HepG2 (cell line): ENCODE measurements around the gene SIRT7. TPM values are rescaled to one million over a fixed set of nuclear protein-coding genes. Genes with fewer than 3 reads are reported as not detected.

Source experiments
- ATF7-NPFF ChIP-seq: sonication (generic); formaldehyde crosslinking; IDR thresholded peaks from 2 replicates; pipeline ENCODE4 v1.8.1; 2023; ENCODE audit warnings: mild to moderate bottlenecking, low read depth, missing genetic modification reagents, moderate library complexity
- KMT2A ChIP-seq: sonication (generic); formaldehyde crosslinking; IDR thresholded peaks from 2 replicates; pipeline ENCODE4 v1.4.0; 2020; ENCODE audit warnings: missing genetic modification reagents
- YY1 ChIP-seq: IDR thresholded peaks from 2 replicates; pipeline ENCODE4 v1.6.1; 2011; ENCODE audit warnings: low read length, low read depth, moderate library complexity, mild to moderate bottlenecking; ENCODE audit not compliant: insufficient read depth, insufficient replicate concordance
- ZNF33A ChIP-seq: sonication (generic); formaldehyde crosslinking; IDR thresholded peaks from 2 replicates; pipeline ENCODE4 v1.5.1; 2020; ENCODE audit warnings: missing genetic modification reagents, mild to moderate bottlenecking, moderate library complexity, borderline replicate concordance
- polyA plus RNA-seq, 8 experiments: library from polyadenylated mRNA; depleted of rRNA in 3 of 8; stranded (reverse) in 7 of 8; unstranded in 1 of 8; fragments of >200 nt; fragmentation: Illumina TruSeq in 4 of 8; extraction: Trizol in 4 of 8; gene quantifications; 2 replicates each; pipeline versions ENCODE4 v1.2.1 to v1.2.3, GENCODE V29; 2011 to 2016; ENCODE audit warnings: low read depth in 4 of 8, missing spikeins in 1 of 8, mixed read lengths in 1 of 8; ENCODE audit not compliant: insufficient read depth in 1 of 8
- total RNA-seq, 5 experiments: library from RNA; depleted of rRNA; stranded (reverse); fragments of >200 nt; fragmentation: Illumina TruSeq; extraction: Trizol; gene quantifications; 2 replicates each; pipeline ENCODE4 v1.2.3, GENCODE V29; 2016; ENCODE audit warnings: low read depth in 1 of 5
- TF ChIP-seq, protein P1 (sequence below): sonication (generic); formaldehyde crosslinking; IDR thresholded peaks from 2 replicates; pipeline ENCODE4 v1.4.0; 2020; ENCODE audit warnings: mild to moderate bottlenecking, missing genetic modification reagents
- TF ChIP-seq, protein P2 (sequence below): IDR thresholded peaks from 2 replicates; pipeline ENCODE4 v1.6.1; 2016; ENCODE audit warnings: mild to moderate bottlenecking
- TF ChIP-seq, protein P3 (sequence below): sonication (generic); formaldehyde crosslinking; IDR thresholded peaks from 2 replicates; pipeline ENCODE4 v1.4.0; 2020; ENCODE audit warnings: mild to moderate bottlenecking, missing genetic modification reagents
- TF ChIP-seq, protein P4 (sequence below): IDR thresholded peaks from 2 replicates; pipeline ENCODE4 v1.6.1; 2016; ENCODE audit warnings: mild to moderate bottlenecking, missing biosample characterization, missing genetic modification reagents
- TF ChIP-seq, protein P5 (sequence below): sonication (generic); formaldehyde crosslinking; IDR thresholded peaks from 2 replicates; pipeline ENCODE4 v1.9.0; 2021; ENCODE audit warnings: missing genetic modification reagents, borderline replicate concordance
- TF ChIP-seq, protein P6 (sequence below): sonication (generic); formaldehyde crosslinking; IDR thresholded peaks from 2 replicates; pipeline ENCODE4 v1.5.1; 2020; ENCODE audit warnings: mild to moderate bottlenecking, missing genetic modification reagents
- TF ChIP-seq, protein P7 (sequence below), 2 experiments: sonication (generic) in 1 of 2; formaldehyde crosslinking in 1 of 2; IDR thresholded peaks; 2 replicates each; pipeline versions ENCODE4 v1.5.1 to v1.6.1; 2011 to 2020; ENCODE audit warnings: borderline replicate concordance in 1 of 2, low read depth in 1 of 2, low read length in 1 of 2, mild to moderate bottlenecking in 1 of 2, missing genetic modification reagents in 1 of 2, moderate library complexity in 1 of 2

SIRT7 gene
- total and polyA plus RNA-seq, 2 of the 13 experiments (the other 11 are each of a cell fraction or from before 2014, with no cell fraction given), result 8.3 to 24.8 TPM

DNA sequence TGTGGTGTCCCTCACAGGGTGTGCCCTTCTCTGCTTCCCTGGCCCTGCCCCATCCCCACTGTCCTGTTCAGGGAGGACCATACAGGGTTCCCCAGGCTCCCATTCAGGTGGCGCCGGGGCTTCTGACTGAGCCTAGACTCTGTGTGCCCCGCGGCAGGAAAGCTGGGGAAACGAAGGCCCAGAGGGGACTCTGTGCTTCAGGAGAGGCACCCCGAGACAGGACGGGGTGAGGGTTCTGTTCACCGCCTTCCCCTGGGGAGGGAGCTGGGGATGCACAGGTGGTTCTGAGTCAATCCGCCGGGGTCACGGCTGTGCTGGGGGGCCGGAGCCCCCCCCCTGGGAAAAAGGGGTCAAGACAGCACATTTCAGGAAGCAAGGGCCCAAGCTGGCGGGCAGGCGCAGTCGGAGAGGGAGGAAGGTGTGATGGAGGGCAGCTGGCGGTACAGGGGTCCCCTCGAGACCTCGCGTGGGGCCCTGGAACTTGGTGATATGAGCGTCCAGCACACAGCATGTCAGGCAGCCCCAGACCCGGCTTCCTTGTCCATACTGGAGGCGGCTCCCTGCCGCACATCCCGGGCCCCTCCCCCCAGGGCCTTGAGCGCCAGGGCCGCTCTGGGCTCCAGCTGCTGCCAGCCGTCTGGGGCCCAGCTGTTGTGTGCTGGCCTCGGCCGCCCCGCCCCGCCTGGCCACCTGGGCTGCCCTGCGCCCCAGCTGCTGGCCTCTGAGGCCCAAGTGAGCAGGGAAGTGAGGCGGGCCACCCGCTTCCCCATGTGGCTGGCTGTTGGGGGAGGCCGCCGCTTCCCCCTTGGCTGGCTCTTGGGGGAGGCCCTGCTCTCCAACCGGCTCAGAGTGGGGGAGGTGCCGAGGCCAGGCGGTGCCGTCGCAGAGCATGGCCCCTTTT, 48.6 kb upstream of the SIRT7 start (continued):
- TF ChIP-seq YY1 (peak; percentile 70), ATF7-NPFF (CRISPR knock-in tag) (peak; percentile 91), ZNF33A (0 out of 2 replicates have a peak, but pooled peaks have one; percentile 44), KMT2A (CRISPR knock-in tag) (peak; percentile 56; the same call in 1 of the 2 replicates)
- TF ChIP-seq, protein P1, sequence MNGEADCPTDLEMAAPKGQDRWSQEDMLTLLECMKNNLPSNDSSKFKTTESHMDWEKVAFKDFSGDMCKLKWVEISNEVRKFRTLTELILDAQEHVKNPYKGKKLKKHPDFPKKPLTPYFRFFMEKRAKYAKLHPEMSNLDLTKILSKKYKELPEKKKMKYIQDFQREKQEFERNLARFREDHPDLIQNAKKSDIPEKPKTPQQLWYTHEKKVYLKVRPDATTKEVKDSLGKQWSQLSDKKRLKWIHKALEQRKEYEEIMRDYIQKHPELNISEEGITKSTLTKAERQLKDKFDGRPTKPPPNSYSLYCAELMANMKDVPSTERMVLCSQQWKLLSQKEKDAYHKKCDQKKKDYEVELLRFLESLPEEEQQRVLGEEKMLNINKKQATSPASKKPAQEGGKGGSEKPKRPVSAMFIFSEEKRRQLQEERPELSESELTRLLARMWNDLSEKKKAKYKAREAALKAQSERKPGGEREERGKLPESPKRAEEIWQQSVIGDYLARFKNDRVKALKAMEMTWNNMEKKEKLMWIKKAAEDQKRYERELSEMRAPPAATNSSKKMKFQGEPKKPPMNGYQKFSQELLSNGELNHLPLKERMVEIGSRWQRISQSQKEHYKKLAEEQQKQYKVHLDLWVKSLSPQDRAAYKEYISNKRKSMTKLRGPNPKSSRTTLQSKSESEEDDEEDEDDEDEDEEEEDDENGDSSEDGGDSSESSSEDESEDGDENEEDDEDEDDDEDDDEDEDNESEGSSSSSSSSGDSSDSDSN (CRISPR knock-in tag), result peak; percentile 98
- TF ChIP-seq, protein P2, sequence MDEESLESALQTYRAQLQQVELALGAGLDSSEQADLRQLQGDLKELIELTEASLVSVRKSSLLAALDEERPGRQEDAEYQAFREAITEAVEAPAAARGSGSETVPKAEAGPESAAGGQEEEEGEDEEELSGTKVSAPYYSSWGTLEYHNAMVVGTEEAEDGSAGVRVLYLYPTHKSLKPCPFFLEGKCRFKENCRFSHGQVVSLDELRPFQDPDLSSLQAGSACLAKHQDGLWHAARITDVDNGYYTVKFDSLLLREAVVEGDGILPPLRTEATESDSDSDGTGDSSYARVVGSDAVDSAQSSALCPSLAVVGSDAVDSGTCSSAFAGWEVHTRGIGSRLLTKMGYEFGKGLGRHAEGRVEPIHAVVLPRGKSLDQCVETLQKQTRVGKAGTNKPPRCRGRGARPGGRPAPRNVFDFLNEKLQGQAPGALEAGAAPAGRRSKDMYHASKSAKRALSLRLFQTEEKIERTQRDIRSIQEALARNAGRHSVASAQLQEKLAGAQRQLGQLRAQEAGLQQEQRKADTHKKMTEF (CRISPR knock-in tag), result peak; percentile 95
- TF ChIP-seq, protein P3, sequence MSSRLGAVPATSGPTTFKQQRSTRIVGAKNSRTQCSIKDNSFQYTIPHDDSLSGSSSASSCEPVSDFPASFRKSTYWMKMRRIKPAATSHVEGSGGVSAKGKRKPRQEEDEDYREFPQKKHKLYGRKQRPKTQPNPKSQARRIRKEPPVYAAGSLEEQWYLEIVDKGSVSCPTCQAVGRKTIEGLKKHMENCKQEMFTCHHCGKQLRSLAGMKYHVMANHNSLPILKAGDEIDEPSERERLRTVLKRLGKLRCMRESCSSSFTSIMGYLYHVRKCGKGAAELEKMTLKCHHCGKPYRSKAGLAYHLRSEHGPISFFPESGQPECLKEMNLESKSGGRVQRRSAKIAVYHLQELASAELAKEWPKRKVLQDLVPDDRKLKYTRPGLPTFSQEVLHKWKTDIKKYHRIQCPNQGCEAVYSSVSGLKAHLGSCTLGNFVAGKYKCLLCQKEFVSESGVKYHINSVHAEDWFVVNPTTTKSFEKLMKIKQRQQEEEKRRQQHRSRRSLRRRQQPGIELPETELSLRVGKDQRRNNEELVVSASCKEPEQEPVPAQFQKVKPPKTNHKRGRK (CRISPR knock-in tag), result peak; percentile 75
- TF ChIP-seq, protein P4, sequence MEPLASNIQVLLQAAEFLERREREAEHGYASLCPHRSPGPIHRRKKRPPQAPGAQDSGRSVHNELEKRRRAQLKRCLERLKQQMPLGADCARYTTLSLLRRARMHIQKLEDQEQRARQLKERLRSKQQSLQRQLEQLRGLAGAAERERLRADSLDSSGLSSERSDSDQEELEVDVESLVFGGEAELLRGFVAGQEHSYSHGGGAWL (CRISPR knock-in tag), result peak; percentile 97
- TF ChIP-seq, protein P5, sequence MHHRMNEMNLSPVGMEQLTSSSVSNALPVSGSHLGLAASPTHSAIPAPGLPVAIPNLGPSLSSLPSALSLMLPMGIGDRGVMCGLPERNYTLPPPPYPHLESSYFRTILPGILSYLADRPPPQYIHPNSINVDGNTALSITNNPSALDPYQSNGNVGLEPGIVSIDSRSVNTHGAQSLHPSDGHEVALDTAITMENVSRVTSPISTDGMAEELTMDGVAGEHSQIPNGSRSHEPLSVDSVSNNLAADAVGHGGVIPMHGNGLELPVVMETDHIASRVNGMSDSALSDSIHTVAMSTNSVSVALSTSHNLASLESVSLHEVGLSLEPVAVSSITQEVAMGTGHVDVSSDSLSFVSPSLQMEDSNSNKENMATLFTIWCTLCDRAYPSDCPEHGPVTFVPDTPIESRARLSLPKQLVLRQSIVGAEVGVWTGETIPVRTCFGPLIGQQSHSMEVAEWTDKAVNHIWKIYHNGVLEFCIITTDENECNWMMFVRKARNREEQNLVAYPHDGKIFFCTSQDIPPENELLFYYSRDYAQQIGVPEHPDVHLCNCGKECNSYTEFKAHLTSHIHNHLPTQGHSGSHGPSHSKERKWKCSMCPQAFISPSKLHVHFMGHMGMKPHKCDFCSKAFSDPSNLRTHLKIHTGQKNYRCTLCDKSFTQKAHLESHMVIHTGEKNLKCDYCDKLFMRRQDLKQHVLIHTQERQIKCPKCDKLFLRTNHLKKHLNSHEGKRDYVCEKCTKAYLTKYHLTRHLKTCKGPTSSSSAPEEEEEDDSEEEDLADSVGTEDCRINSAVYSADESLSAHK (CRISPR knock-in tag), result peak; percentile 38; the same call in 1 of the 2 replicates
- TF ChIP-seq, protein P6, sequence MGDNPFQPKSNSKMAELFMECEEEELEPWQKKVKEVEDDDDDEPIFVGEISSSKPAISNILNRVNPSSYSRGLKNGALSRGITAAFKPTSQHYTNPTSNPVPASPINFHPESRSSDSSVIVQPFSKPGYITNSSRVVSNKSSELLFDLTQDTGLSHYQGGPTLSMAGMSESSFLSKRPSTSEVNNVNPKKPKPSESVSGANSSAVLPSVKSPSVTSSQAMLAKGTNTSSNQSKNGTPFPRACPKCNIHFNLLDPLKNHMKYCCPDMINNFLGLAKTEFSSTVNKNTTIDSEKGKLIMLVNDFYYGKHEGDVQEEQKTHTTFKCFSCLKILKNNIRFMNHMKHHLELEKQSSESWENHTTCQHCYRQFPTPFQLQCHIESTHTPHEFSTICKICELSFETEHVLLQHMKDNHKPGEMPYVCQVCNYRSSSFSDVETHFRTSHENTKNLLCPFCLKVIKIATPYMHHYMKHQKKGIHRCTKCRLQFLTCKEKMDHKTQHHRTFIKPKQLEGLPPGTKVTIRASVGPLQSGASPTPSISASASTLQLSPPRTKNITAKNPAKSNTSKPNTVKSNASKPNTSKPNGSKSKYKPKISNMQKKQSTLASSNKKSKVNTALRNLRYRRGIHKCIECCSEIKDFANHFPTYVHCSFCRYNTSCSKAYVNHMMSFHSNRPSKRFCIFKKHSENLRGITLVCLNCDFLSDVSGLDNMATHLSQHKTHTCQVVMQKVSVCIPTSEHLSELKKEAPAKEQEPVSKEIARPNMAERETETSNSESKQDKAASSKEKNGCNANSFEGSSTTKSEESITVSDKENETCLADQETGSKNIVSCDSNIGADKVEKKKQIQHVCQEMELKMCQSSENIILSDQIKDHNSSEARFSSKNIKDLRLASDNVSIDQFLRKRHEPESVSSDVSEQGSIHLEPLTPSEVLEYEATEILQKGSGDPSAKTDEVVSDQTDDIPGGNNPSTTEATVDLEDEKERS (CRISPR knock-in tag), result no peak; the same call in 1 of the 2 replicates
- TF ChIP-seq, protein P7, sequence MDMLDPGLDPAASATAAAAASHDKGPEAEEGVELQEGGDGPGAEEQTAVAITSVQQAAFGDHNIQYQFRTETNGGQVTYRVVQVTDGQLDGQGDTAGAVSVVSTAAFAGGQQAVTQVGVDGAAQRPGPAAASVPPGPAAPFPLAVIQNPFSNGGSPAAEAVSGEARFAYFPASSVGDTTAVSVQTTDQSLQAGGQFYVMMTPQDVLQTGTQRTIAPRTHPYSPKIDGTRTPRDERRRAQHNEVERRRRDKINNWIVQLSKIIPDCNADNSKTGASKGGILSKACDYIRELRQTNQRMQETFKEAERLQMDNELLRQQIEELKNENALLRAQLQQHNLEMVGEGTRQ (IDR thresholded peaks at IDR 0.05; ENCODE audit: low read depth, low read length), result no peak; the same call in 1 of the 2 replicates
- TF ChIP-seq, protein P7 (CRISPR knock-in tag; IDR thresholded peaks at IDR 0.05; ENCODE audit: borderline replicate concordance), result peak; percentile 29; the same call in 1 of the 2 replicates
